NCI-H510A treated with DMSO at 0.1 percent for 48 hours (cell line): ENCODE results near the gene OR2F2.

Experiments
- DNase-seq: peaks from one replicate; lab custom pipeline; 2025; lab: John Stamatoyannopoulos, UW

The OR2F2 gene, protein sequence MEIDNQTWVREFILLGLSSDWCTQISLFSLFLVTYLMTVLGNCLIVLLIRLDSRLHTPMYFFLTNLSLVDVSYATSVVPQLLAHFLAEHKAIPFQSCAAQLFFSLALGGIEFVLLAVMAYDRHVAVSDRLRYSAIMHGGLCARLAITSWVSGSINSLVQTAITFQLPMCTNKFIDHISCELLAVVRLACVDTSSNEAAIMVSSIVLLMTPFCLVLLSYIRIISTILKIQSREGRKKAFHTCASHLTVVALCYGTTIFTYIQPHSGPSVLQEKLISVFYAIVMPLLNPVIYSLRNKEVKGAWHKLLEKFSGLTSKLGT

DNA sequence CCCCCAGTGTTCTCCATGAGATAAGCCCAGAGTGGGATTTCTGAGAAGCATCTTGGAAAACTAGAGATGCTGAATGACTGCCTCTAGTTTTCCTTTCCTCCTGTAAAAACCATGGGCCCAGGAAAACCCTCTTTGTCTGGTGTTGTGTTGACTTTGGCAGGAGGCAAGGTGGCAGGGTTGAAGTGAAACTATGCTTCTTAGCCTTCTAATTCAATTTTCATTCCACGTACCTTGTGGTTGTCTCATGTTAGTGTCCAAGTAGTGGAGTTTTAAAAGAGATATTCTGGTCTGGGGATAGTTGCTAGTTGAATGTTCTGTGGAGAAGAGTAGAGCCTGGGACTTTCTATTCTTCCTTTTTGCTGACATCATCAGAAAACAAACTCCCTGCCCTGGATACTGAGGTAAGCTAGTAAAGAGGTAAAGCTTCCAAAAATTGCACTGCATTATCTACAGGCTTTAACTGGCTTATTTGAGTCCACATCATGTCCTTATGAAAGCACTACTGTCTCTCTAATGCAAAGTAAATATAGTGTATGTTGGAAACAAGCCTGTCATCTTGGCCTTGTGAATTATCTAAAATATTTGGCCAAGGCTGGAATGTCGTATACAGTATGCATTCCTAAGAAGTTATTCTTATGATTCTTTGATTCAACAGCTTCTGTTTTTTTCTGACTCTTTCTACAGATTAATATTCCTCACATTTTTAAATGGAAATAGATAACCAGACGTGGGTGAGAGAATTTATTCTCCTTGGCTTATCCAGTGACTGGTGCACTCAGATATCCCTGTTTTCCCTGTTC, at the start of gene OR2F2:
TSS of gene OR2F2 (plus strand) at position 708 of the 800 bp plus-strand sequence. CDS start at position 708, 0 bp downstream.
- DNase-seq, result no peak

DNA sequence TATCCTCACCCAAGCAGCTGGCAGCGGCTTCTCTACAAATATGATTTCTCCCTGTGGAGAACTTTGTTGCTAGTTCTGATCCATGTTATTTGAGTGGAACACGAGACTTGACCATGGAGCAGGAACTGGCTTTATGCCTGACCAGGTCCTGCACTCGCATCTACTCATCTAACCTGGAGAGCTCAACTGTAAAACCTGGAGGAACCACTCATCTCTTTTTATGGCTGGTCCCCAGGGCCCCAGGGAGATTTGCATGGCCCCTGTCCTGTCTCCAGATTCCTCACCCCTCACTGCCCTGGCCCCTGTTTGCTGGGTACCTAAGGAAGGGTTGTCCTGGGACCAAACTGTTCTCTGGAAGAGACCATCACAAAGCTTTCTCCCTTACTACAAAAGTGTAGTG, 49.1 kb upstream of the OR2F2 start:
- DNase-seq, result peak; percentile 13

DNA sequence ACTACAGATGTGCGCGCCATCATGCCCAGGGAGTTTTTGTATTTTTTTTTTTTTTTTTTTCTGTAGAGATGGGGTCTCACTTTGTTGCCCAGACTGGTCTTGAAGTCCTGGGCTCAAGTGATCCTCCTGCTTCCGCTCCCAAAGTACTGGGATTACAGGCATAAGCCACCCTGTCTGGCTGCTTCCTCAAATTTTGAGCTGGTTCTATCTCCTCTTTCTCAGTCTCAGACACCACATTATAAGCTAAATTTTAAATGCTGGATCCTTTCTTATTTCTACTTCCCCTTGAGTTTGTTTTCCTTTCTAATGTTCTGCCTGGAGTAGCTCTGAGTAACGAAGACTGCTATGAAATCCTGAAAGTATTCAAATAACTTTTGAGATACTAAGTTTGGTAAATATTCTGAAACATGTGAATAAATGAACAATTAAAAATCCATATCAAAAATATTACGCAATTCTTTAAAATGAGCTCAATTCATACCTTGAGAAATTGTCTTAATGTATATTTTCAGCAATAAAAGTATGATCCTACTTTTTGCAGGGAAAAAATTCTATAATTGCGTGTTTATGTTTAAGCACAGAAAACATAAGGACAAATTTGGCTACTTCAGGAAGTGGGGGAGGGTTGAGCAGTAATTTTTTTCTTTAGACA, 48.1 kb upstream of the OR2F2 start:
- no peak for DNase-seq

DNA sequence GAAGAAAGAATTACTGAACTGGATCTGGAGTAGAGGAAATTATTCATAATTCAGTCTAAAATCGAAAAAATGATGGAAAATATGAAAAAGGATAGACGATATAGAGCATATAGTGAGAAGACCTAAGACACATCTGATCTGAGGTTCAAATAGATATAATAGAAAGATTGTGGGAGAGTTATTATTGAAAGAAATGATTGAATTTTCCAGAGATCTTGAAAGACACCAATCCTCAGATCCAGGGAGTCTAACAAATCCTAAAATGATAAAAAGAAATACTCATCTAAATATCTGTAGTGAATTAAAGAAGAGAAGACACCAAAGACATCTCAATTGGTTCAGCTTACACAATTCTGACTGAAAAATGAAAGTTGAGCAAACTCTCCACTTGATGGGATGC, 46.0 kb upstream of the OR2F2 start:
- DNase-seq, result no peak

DNA sequence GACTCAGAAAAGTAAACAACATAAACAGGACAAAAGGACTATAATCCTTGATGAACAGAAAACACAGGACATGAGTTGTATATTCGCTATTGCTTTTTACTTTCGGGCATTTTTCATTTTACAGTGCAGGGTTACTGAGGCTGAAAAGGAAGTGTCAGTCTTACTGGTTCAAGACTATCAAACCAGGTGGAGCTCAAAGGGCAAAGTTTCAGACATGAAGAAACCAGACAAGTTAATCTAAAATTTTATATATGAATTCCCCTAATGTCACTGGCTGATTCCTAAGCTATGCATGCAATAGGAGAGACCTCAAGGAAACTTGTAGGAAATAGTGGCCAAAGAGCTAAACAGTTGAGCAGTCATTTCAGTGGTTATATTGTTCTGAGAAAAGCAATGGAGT, 44.5 kb upstream of the OR2F2 start:
- no peak for DNase-seq

DNA sequence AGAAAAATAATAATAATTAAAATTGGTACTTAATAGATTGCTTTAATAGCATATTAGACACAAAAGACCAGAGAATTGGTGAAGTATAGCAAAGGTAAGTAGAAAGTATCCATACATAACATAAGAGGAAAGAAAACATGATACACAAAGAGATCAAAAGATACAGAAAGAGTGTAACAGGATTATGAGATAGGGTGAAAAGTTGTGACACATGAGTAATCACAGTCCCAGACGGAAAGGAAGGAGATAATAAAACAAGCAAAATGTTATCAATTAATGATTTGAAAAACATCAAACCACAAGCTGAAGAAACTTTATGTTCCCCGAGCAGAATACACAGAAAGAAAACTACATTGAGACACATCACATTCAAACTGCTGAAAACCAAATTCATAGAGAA, 43.6 kb upstream of the OR2F2 start:
- no peak for DNase-seq

DNA sequence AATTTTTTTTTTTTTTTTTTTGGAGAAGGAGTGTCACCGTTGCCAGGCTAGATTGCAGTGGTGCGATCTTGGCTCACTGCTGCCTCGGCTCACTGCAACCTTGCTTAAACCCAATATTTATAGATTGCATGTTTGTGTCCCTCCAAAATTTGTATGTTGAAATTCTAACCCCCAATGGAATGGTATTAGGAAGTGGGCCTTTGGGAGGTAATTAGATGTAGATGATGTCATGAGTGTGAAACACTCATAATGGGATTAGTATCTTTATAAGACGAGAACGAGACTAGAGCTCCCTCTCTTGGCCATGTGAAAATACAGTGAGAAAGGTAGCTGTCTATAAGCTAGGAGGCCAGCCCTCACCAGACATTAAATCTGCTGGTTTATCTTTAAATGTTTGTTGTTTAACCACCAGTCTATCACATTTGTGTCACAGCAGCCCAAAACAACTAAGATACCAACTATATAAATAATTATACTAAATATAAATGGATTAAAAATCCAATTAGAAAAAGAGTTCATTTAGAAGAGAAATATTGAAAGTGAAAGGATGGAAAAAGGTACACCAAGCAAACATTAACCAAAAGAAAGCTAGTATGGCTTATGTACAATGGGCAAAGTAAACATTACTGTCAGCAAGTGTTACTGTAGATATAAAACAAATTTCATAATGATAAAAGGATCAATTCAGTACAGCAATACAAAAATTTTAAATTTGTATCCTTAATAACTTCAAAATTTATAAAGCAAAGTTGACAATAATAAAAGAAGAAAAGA, 42.3 kb upstream of the OR2F2 start:
- DNase-seq, result peak; percentile 34

DNA sequence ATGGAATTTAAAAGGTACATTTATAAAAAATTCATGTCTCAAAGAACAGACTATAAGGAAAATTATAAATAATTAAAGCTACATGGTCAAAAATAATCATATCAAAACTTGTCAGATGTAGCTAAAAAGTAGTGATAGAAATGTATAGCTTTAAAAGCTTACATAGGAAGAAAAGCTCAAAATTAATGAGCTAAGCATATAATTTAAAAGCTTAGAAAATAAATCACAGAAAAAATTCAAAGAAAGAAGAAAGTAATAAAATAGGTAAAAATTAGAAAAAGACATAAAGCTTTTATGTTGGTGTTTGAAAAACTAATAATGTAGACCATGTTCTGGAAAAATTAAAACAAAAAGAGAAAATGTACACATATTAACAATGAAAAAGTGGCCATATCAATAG, 38.4 kb upstream of the OR2F2 start:
- no peak for DNase-seq

DNA sequence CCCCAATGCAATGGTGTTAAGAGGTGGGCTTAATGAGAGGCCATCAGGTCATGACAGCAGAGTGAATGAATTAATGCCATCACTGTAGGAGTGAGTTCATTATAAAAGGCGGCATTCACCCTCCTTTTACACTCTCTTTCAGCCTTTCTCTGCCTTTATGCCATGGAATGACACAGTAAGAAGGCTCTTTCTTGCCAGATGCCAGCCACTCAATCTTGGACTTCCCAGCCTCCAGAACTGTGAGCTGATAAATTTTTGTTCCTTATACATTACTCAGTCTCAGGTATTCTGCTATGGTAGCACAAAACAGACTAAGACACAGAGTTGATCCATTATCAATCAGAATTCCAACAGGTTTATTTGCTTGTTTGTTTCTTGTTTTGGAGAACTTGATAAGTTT, 36.2 kb upstream of the OR2F2 start:
- DNase-seq, result no peak

DNA sequence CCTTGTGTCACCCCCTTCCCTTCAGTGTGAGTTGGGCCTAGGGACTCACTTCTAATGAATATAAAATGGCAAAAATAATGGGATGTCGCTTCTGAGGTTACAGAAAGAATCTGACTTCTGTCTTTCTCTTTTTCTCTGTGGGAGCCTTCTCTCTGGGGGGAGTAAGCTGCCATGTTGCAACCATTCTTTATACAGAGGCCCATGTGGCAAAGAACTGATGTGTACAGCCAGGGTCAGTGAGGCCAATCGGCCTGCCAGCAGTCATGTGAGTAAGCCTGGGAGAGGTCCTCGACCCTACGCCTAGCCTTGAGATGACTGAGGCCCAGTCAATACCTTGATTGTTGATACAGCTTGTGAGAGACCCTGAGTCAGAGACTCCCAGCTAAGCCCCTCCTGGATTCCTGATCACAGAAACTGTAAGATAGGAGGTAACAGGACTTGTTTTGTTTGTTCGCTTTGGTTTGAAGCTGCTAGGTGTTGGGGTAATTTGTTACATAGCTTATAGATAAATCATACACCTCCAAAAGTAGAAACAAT, 34.7 kb upstream of the OR2F2 start:
- DNase-seq, result no peak

DNA sequence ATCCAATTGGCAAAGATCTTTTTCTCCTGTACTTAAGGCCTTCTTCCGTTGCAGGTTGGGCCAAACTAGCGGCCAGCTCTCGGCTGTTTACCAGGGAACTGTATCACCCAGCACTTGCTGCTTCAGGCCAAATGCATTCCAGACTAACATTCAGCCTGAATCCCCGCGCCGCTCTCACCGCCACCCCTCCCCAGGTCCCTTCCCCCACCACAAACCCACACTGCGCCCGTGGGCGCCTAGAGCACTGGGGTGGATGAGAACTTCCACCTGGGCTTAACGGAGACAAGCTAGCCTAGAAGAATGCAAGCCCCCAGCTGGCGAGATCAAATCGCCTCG, 33.7 kb upstream of the OR2F2 start:
- DNase-seq, result no peak

DNA sequence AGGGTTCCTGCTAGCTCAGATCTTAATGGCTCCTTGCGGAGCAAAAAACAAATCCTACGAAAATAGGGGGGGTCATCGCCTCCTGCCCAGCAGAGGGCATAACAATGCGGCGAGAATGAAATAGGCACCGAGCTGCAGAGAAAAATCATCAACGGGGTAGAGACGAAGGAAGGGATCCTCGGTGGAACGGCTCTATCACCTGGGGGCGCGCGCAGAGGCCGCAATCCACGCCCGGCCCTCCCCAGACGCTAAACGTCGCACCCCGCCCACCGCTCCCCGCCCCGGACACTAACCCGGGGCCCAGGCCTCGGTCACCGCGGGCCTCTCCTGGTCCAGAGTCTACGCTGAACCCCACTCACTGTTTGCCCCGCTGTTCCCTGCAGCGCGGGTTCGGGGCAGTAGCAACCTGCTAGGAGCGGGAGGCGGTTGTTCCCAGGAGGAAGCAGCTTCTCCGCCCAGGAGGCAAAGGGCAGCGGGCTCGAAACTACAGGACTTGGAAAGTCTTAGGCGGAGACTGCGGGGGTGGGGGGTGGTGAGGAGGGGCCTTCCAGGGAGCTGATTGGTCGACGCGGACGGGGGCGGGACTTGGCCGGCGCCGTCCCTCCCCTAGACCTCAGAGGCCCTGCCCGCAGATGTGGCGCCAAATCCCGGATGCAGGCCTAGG, 33.2 kb upstream of the OR2F2 start, which contains the start of gene TCAF1:
TSS of gene TCAF1 (minus strand) at position 509 of the 664 bp plus-strand sequence. CDS start 25,568 bp downstream, outside the sequence.
- DNase-seq, result peak; percentile 61

DNA sequence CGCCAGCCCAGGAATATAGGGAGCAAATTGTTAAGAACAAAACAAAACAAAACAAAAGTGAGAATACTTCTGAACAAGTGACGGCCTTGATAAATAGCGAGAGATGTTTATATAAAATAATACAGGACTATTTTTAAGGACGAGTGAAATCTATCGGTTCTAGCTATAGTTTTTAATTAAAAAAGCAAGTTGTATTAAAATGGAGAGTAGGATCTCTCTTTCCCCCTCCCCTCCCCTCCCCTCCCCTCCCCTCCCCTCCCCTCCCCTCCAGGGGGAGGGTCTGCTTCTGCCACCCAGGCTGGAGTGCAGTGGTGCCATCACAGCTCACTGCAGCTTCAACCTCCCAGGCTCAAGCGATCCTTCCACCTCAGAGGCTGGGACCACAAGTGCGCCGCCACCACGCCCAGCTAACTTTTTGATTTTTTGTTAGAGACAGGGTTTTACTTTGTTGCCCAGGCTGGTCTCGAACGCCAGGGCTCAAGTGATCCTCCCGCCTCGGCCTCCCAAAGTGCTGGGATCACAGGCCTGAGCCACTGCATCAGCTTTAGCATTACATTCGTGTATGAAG, 32.6 kb upstream of the OR2F2 start:
- no peak for DNase-seq

DNA sequence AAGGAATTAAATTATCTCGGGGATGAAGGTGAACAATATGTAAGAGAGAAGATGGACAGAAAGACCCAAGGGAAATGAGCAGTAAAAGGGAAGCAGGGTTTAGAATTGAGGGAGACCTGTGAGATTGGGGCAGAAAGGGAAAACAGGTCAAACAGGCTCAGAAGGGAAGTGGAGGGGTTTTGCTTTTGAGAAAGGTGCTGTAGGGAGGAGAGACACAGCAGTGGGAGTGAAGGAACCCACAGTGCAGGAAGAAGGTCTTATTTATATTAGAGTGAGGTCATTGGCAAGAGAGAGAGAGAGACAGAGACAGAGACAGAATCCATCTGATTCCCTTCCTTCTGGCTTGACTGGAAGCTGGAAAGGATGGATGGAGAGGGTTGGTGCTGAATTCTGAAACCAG, 29.5 kb upstream of the OR2F2 start:
- no peak for DNase-seq

DNA sequence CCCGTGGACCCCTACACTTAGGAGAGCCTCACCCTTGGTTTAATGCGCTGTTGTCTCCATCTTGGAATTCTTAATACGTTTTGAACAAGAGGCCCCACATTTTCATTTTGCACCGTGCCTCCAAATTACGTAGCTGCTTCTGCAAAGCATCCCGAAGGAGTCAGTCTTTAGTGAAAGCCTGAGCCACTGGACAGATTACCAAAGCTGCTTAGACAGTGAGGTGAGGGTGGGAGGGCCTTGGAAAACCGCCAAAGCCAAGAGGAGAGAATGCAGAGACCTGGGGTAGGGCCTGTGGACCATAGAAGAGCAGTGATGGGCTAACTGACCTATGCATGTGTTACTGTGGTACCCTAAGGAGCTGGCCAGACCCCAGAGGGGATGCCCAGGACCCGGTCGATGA, 28.9 kb upstream of the OR2F2 start:
- no peak for DNase-seq

DNA sequence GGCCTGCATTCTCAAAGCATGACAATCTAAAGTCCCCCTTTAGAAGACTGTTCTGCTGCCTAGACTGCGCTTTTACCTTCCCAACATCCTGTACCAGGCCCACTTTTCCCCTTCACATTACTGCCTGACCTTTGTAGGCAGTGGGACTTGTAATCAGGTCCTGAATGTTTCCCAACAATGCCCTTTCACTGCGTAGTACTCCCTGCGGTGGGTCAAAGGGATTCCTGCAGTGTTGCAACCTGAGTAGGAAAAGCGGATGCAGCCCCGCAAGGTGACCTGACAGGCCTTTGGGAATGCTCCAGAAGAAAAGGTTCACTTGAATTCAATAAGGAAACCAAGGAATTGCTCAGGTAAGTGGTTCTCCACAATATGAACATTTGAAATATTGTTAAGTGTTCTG, 28.1 kb upstream of the OR2F2 start:
- no peak for DNase-seq

DNA sequence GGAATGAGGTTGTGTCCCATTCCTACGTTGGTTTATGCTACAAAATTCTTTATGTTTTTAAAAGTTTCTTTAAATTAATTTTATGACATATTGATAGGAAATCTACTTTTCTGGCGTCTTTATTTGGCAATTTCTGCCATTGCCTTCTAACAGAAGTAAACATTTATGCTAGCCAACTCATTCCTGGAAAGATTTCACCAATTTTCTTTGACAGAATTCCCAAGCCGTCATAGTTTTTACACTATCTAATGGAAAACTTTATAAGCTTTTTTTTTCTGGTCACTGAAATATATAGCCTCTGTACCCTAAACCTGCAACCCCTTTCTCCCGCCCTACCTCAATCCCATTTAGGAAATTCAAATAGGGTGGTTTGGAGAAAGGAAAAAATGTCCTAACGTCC, 26.9 kb upstream of the OR2F2 start:
- no peak for DNase-seq

DNA sequence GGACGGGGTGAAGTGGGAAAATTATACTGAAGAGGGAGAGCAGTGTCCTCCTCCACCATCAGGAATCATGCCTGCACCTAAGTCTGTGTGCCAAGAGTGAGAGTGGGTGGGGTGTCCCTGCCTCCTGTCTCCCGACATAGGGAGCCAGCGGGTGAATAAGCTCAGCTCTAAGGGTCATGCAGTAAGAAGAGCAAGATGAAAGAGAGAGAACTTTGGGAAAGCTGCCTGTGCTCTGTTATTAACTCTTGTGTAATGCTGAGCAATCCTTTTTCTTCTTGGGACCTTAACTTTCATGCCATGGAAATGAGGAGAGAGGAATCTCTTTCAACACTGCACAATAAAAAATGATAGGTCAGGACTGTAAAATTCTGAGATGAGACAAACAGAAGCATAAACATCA, 25.2 kb upstream of the OR2F2 start:
- no peak for DNase-seq

DNA sequence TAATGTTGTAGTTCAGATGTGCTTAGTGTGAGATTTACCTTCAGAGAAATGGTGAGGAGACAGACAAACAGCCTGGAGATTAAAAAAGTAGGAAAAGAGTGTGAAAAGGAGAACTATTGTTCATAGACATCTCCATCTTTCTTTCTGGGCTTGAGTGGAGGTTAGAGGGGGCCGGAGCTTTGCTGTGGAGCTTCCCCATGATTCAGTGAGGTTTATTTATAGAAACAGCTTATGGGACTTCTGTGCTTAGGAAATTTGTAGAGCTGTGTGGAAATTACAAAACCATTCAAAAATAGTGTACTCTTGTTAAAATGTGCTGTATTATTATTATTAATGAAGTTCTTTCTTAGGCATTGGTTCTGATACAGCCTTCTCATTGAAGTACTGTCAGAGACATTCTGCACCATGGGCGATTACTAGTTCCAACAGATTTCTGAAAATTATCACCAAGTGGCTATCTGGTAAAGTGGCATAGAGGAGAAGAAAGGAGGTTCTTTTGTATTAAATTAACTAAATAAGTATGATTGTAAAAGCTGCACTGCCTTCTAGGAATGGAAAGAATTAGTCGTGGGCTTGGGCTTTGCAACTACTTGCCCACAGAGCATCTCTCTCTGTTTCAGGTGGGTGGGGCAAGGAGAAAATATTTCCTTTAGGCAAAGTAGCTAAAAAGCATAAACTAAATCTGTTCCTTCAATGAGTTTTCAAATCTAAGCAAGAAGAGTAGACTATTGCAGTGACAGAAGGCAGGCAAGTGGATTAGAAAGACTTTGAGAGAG, 24.4 kb upstream of the OR2F2 start:
- no peak for DNase-seq

DNA sequence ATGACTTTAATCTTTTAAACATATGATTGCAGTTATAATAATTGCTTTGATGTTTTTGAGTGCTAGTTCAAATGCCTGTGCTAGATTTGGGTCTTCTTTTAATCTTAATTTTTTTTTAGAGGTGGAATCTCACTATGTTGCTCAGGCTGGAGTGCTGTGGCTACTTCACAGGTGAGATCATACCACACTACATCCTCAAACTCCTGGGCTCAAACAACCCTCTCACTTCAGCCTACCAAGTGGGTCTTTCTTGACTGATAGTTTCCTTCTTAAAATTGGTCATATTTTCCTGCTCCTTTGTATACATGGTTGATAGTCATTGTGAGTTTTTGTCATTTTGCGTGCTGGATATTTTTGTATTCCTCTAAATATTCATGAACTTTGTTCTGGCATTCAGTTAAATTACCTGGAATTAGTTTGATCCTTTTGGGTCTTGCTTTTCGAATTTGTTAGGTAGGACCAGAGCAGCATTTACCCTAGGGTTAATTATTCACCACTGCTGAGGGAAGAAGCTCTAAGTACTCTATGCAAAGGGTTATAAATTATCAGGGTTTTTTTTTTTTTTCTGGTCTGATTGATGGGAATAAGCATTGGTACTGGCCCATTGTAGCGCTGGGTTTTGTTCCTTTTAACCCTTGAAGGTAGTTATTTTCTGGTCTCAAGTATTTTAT, 21.0 kb upstream of the OR2F2 start:
- DNase-seq, result no peak
